HepG2 (cell line): Measurements from ENCODE around the gene CLP1. TPM values are rescaled to one million over a fixed set of nuclear protein-coding genes. Genes with fewer than 3 reads are reported as not detected.

Source experiments
- NR2F2 ChIP-seq: IDR thresholded peaks from 2 replicates; pipeline ENCODE4 v1.6.1; 2012; ENCODE audit warnings: low read depth, inconsistent platforms, borderline replicate concordance
- NRL ChIP-seq: sonication (generic); formaldehyde crosslinking; IDR thresholded peaks from 2 replicates; pipeline ENCODE4 v1.5.0; 2020; ENCODE audit warnings: missing genetic modification reagents, mild to moderate bottlenecking, moderate library complexity, borderline replicate concordance
- ONECUT2 ChIP-seq: sonication (generic); formaldehyde crosslinking; IDR thresholded peaks from 2 replicates; pipeline ENCODE4 v1.4.0; 2020; ENCODE audit warnings: missing genetic modification reagents
- SAP130 ChIP-seq: IDR thresholded peaks from 2 replicates; pipeline ENCODE4 v1.6.1; 2016; ENCODE audit warnings: low read depth
- ZNF451 ChIP-seq: sonication (generic); formaldehyde crosslinking; IDR thresholded peaks from 2 replicates; pipeline ENCODE4 v1.5.0; 2020; ENCODE audit warnings: mild to moderate bottlenecking, missing genetic modification reagents
- ZNF737 ChIP-seq: sonication (generic); formaldehyde crosslinking; IDR thresholded peaks from 2 replicates; pipeline ENCODE4 v1.5.0; 2020; ENCODE audit warnings: missing genetic modification reagents, mild to moderate bottlenecking, borderline replicate concordance
- ZNF747 ChIP-seq: sonication (generic); formaldehyde crosslinking; IDR thresholded peaks from 2 replicates; pipeline ENCODE4 v1.8.1; 2023; ENCODE audit warnings: missing genetic modification reagents, mild to moderate bottlenecking, borderline replicate concordance
- polyA plus RNA-seq, 8 experiments: library from polyadenylated mRNA; depleted of rRNA in 3 of 8; stranded (reverse) in 7 of 8; unstranded in 1 of 8; fragments of >200 nt; fragmentation: Illumina TruSeq in 4 of 8; extraction: Trizol in 4 of 8; gene quantifications; 2 replicates each; pipeline versions ENCODE4 v1.2.1 to v1.2.3, GENCODE V29; 2011 to 2016; ENCODE audit warnings: low read depth in 4 of 8, missing spikeins in 1 of 8, mixed read lengths in 1 of 8; ENCODE audit not compliant: insufficient read depth in 1 of 8
- total RNA-seq, 5 experiments: library from RNA; depleted of rRNA; stranded (reverse); fragments of >200 nt; fragmentation: Illumina TruSeq; extraction: Trizol; gene quantifications; 2 replicates each; pipeline ENCODE4 v1.2.3, GENCODE V29; 2016; ENCODE audit warnings: low read depth in 1 of 5
- TF ChIP-seq, protein P1 (sequence below): sonication (generic); formaldehyde crosslinking; IDR thresholded peaks from 2 replicates; pipeline ENCODE4 v1.4.0; 2020; ENCODE audit warnings: low read depth, mild to moderate bottlenecking, missing genetic modification reagents
- TF ChIP-seq, protein P2 (sequence below), 2 experiments: fragments of 450-650 bp in 1 of 2; sonication (generic) in 1 of 2; formaldehyde crosslinking in 1 of 2; IDR thresholded peaks; 2 replicates each; pipeline versions ENCODE4 v1.6.1 to v1.8.0; 2016 to 2022; ENCODE audit warnings: antibody characterized with exemption in 1 of 2, mild to moderate bottlenecking in 1 of 2, missing genetic modification reagents in 1 of 2
- TF ChIP-seq, protein P3 (sequence below): sonication (generic); formaldehyde crosslinking; IDR thresholded peaks from 2 replicates; pipeline ENCODE4 v1.9.0; 2021; ENCODE audit warnings: missing genetic modification reagents, borderline replicate concordance
- TF ChIP-seq, protein P4 (sequence below): IDR thresholded peaks from 2 replicates; pipeline ENCODE4 v1.6.1; 2016; ENCODE audit warnings: missing compliant biosample characterization, missing genetic modification reagents, borderline replicate concordance
- TF ChIP-seq, protein P5 (sequence below): sonication (generic); formaldehyde crosslinking; IDR thresholded peaks from 2 replicates; pipeline ENCODE4 v1.4.0; 2020; ENCODE audit warnings: missing genetic modification reagents

CLP1 gene
- total and polyA plus RNA-seq, 2 of the 13 experiments (the other 11 are each of a cell fraction or from before 2014, with no cell fraction given): 14.6 to 24.8 TPM

DNA sequence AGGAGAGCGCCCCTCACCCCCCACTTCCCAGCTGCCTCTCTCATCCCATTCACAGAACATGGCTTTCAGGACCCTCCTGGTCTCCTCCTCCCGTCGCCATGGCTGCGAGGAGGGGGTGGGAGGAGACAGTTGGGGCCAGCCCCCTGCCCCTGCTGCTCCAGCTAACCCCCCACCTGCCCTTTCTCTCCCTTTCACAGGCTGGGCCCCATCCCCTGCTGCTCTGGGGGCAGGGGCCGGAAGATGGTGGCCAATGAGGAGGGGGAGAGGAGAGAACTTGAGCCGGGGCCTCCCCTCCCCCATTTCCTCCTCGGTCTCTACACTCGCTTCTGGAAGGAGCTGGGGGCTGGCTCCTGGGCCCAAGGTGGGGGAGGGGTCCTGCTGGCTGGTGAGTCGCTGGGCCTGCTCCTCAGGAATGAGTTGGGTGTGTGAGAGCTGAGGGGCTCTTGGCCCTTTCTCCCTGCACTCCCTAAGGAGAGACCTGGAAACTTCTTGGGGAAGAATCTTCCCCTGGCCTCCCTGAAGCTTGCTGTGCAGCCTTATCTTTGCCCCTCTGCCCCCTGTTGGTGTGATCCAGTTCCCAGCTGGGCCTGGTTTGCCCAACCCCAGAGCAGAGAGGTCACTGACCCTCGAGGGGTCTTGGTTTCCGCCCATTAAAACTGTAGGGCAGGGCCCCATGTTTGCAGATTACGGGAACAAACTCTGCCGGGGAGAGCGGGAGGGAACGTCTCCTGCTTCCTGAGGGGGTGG lies 18.1 kb upstream of the CLP1 start (continued):
- TF ChIP-seq, protein P1, sequence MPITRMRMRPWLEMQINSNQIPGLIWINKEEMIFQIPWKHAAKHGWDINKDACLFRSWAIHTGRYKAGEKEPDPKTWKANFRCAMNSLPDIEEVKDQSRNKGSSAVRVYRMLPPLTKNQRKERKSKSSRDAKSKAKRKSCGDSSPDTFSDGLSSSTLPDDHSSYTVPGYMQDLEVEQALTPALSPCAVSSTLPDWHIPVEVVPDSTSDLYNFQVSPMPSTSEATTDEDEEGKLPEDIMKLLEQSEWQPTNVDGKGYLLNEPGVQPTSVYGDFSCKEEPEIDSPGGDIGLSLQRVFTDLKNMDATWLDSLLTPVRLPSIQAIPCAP (CRISPR knock-in tag): no peak
- TF ChIP-seq, protein P2, sequence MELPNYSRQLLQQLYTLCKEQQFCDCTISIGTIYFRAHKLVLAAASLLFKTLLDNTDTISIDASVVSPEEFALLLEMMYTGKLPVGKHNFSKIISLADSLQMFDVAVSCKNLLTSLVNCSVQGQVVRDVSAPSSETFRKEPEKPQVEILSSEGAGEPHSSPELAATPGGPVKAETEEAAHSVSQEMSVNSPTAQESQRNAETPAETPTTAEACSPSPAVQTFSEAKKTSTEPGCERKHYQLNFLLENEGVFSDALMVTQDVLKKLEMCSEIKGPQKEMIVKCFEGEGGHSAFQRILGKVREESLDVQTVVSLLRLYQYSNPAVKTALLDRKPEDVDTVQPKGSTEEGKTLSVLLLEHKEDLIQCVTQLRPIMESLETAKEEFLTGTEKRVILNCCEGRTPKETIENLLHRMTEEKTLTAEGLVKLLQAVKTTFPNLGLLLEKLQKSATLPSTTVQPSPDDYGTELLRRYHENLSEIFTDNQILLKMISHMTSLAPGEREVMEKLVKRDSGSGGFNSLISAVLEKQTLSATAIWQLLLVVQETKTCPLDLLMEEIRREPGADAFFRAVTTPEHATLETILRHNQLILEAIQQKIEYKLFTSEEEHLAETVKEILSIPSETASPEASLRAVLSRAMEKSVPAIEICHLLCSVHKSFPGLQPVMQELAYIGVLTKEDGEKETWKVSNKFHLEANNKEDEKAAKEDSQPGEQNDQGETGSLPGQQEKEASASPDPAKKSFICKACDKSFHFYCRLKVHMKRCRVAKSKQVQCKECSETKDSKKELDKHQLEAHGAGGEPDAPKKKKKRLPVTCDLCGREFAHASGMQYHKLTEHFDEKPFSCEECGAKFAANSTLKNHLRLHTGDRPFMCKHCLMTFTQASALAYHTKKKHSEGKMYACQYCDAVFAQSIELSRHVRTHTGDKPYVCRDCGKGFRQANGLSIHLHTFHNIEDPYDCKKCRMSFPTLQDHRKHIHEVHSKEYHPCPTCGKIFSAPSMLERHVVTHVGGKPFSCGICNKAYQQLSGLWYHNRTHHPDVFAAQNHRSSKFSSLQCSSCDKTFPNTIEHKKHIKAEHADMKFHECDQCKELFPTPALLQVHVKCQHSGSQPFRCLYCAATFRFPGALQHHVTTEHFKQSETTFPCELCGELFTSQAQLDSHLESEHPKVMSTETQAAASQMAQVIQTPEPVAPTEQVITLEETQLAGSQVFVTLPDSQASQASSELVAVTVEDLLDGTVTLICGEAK (IDR thresholded peaks at IDR 0.05): no peak
- TF ChIP-seq, protein P2 (CRISPR knock-in tag; IDR thresholded peaks at IDR 0.05): peak; percentile 42; the same call in 1 of the 2 replicates
- no peak for TF ChIP-seq ZNF451
- TF ChIP-seq ONECUT2 (CRISPR knock-in tag): no peak
- peak; percentile 52; the same call in 1 of the 2 replicates for TF ChIP-seq SAP130
- no peak for TF ChIP-seq ZNF747 (CRISPR knock-in tag)
- no peak for TF ChIP-seq ZNF737 (CRISPR knock-in tag)
- TF ChIP-seq NR2F2: peak; percentile 76
- TF ChIP-seq, protein P3, sequence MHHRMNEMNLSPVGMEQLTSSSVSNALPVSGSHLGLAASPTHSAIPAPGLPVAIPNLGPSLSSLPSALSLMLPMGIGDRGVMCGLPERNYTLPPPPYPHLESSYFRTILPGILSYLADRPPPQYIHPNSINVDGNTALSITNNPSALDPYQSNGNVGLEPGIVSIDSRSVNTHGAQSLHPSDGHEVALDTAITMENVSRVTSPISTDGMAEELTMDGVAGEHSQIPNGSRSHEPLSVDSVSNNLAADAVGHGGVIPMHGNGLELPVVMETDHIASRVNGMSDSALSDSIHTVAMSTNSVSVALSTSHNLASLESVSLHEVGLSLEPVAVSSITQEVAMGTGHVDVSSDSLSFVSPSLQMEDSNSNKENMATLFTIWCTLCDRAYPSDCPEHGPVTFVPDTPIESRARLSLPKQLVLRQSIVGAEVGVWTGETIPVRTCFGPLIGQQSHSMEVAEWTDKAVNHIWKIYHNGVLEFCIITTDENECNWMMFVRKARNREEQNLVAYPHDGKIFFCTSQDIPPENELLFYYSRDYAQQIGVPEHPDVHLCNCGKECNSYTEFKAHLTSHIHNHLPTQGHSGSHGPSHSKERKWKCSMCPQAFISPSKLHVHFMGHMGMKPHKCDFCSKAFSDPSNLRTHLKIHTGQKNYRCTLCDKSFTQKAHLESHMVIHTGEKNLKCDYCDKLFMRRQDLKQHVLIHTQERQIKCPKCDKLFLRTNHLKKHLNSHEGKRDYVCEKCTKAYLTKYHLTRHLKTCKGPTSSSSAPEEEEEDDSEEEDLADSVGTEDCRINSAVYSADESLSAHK (CRISPR knock-in tag): no peak
- peak; percentile 75; the same call in 1 of the 2 replicates for TF ChIP-seq NRL (CRISPR knock-in tag)
- TF ChIP-seq, protein P4, sequence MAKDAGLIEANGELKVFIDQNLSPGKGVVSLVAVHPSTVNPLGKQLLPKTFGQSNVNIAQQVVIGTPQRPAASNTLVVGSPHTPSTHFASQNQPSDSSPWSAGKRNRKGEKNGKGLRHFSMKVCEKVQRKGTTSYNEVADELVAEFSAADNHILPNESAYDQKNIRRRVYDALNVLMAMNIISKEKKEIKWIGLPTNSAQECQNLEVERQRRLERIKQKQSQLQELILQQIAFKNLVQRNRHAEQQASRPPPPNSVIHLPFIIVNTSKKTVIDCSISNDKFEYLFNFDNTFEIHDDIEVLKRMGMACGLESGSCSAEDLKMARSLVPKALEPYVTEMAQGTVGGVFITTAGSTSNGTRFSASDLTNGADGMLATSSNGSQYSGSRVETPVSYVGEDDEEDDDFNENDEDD (CRISPR knock-in tag): peak; percentile 16; the same call in 1 of the 2 replicates
- TF ChIP-seq, protein P5, sequence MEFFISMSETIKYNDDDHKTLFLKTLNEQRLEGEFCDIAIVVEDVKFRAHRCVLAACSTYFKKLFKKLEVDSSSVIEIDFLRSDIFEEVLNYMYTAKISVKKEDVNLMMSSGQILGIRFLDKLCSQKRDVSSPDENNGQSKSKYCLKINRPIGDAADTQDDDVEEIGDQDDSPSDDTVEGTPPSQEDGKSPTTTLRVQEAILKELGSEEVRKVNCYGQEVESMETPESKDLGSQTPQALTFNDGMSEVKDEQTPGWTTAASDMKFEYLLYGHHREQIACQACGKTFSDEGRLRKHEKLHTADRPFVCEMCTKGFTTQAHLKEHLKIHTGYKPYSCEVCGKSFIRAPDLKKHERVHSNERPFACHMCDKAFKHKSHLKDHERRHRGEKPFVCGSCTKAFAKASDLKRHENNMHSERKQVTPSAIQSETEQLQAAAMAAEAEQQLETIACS: no peak
